ENCODE data around the gene NECTIN3.

Gene NECTIN3

GRCh38 chr3:111084911-111085310 is 13.3 kb downstream of the NECTIN3 start:
- no peak for DNase-seq

DNA sequence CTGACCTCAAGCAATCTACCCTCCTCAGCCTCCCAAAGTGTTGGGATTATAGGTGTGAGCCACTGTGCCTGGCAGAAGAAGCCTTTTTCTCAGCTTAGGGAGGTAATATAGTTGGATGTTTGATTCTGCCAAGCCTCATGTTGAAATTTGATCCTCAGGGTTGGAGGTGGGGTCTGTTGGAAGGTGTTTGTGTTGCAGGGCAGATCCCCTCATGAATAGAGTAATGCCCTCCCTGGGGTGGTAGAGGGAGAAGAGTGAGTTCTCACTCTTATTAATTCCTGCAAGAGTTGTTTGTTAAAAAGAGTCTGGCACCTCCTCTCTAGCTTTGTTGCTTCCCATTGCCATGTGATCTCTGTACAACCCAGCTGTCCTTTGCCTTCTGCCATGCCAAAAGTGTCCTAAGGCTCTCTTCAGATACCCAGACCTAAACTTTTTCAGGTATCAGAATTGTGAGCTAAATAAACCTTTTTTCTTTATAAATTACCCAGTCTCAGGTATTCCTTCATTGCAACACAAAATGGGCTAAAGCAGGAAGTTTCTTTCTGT is 16.4 kb downstream of the NECTIN3 start:
- no peak for DNase-seq

DNA sequence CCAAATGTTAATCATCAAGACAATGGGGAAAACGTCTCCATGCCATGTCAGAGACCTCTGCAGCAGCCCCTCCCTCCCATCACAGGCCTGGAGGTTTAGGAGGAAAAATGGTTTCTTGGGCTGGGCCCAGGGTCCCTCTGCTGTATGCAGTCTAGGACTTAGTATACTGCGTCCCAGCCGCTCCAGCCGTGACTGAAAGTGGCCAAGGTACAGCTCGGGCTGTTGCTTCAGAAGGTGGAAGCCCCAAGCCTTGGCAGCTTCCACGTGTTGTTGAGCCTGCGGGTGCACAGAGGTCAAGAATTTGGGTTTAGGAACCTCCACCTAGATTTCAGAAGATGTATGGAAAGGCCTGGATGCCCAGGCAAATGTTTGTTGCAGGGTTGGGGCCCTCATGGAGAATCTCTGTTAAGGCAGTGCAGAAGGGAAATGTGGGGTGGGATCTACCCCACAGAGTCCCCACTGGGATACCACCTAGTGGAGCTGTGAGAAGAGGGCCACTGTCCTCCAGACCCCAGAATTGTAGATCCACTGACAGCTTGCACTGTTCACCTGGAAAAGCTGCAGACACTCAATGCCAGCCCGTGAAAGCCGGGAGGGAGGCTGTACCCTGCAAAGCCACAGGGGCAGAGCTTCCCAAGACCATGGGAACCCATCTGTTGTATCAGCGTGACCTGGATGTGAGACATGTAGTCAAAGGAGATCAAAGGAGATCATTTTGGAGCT is 25.0 kb downstream of the NECTIN3 start:
- DNase-seq = no peak

DNA sequence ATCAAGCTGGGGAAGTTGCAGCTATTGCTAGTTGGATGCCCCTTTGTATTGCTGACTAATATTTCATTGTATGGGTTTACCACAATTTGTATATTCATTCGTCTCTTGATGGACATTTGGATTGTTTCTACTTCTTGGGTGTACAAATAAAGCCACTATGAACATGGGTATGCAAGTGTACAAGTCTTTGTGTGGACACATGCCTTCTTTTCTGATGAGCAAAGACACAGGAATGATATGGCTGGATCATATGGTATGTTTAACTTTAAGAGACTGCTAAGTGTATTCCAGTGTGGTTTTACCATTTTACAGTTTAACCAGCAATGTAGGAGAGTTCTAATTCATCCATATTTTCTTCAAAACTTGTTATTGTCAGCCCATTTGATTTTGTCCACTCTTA is 32.2 kb downstream of the NECTIN3 start:
- no peak for DNase-seq

DNA sequence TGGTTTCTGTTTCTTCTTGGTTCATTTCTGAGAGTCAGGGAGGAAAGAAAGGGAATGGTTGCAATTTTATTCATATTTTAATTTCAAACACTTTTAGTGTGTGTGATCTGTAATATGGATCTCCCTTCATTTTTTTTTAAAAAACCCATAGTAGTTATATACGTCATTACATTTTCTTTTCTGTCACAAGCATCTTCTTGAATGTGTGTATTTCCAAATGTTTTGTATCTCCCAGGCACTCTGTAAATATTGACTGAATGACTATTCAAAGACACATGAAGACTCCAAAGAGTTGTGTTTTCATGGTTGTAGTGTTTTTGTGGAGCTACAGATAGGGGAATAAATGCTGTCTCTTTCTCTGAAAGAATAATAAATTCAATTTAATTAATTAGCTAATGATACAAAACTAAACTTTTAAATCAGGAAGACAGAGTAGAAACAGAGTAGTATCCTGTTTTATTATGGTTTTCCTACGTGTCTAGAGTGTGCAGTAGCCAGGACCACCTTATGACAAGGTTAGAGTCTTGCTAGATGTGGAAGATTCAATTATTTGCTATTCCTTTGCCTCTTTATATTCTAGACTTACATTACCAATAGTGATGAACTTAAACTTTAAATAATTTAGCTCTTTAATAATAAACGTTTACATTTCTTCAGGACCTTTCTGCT is 35.5 kb downstream of the NECTIN3 start:
- no peak for DNase-seq

- no peak for DNase-seq
Observed at GRCh38 chr3:111107662-111108035, 36.0 kb downstream of the NECTIN3 start.

GRCh38 chr3:111112913-111113312 is 41.3 kb downstream of the NECTIN3 start:
- no peak for DNase-seq

- no peak for DNase-seq
Observed at GRCh38 chr3:111128884-111129283, 57.3 kb downstream of the NECTIN3 start.

GRCh38 chr3:111130827-111131226 is 59.2 kb downstream of the NECTIN3 start:
- no peak for DNase-seq

- no peak for DNase-seq
Observed at GRCh38 chr3:111134302-111134701, 62.7 kb downstream of the NECTIN3 start.

GRCh38 chr3:111151438-111151837 is 79.8 kb downstream of the NECTIN3 start:
- no peak for DNase-seq

GRCh38 chr3:111152496-111152895 is 80.9 kb downstream of the NECTIN3 start:
- DNase-seq = no peak

DNA sequence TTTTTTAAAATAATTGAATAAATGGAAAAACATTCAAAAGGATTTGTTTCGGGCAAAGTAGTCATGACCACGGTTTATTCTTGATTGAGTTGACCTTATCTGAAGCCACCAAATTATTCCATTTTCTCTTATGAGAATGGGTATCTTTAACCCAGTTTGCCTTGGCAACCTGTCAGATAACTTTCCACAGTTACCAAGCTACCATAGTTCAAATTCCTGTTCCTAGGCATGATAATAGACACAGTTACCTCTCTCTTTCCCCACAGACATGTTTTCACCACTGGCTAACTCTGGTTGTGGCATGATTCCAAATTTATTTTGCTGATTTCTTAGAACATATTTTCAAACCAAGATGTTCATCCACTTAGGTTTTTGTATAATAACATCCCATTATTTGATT is 84.9 kb downstream of the NECTIN3 start:
- DNase-seq = no peak

- no peak for DNase-seq
Observed at GRCh38 chr3:111159391-111159790, 87.8 kb downstream of the NECTIN3 start.

DNA sequence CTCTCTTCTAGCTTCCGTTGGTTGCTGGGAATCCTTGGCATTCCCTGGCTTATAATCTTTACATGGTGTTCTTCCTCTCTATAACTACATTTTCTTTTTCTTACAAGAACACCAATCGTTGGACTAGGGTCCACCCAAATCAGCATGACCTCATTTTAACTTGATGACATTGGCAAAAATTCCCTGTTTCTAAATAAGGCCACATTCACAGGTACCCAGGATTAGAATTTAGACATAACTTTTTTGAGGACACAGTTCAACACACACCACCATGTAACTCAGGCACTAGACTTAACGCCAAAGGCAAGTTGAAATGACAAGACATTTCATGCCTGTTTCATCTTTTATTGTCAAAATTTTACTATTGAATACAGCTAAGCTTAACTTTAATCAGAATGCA is 93.0 kb downstream of the NECTIN3 start:
- DNase-seq = no peak

- no peak for DNase-seq
Observed at GRCh38 chr3:111165411-111165810, 93.8 kb downstream of the NECTIN3 start.

DNA sequence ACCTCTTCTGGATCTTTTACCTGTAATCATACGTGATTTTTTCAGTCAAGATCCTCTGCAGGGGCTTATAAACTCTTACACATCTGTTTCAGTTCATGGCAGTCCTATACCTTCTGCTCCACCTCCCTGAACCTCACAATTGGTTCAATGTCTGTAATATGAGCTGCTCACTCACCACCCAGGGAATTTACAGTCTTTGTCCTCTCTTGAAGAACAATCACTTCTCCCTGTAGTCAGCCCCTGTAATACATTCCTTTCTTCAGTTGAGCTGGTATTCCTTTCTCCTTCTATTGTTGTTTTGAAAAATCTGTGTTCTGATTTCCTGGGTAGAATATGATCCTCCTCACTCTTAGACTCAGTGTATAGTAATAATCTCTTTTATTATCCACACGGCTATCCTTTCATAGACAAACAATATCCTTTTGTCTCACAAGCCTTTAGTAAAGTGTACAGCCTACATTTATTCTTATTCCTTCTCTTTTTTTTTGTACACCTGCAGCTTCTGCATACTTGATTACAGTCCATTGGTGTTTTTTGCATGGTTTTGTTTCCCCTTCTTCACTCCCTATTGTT is 101.8 kb downstream of the NECTIN3 start:
- no peak for DNase-seq

DNA sequence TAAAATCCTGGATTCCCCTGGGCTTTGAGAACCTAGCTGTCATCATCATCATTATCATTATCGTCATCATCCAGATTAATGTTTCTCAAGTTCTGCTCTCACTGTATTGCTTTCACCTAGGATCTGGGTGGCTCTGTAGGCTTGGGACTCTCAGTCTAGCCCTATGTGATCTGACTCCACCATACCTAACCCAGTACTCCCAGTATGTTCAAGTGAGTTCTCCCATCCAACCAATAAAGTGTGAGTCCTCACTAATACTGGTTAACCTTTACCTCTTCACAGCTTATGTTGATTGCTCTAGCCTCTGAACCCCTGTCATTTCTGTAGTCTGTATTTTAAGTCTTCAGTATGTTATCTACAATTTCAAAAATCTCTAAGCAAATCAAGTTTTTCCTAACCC is 102.3 kb downstream of the NECTIN3 start:
- DNase-seq = no peak

GRCh38 chr3:111190518-111190917 is 118.9 kb downstream of the NECTIN3 start:
- DNase-seq = no peak

DNA sequence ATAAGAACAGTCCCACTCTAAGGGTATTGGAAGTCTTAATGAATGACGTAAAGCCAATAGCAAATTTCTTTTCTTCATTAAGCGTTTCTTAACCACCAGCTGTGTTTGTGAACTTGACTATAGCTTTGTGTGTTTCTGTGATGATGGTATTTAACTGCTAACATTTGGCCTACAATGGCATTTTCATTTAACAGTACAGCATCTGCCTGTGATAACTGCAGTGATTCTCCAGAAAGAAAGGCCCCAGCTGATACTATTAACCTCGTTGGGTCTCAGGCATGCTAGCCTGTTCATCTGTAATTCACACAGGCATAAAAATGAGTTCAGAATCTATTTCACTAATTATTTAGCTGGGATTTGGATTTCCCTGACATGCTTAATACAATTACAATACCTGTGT is 121.9 kb downstream of the NECTIN3 start:
- no peak for DNase-seq

DNA sequence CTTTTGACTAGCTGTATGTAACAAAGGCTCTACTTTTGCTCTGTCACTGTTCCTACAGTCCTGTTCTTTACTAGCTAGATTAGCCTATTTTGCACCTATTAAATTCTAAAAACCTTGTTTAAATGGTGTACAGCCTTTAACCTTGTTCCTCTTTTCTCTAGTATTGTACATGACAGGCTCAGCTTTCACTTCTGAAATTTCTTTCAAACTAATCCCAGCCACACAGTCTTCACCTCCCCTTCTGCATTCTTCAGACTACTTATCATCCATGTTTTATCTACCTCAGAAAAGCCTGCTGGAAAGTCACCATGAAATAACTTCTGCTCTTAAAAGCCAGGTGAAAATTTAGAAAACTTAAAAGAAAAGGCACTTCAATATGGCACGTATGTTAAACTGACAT is 122.4 kb downstream of the NECTIN3 start:
- DNase-seq = no peak

DNA sequence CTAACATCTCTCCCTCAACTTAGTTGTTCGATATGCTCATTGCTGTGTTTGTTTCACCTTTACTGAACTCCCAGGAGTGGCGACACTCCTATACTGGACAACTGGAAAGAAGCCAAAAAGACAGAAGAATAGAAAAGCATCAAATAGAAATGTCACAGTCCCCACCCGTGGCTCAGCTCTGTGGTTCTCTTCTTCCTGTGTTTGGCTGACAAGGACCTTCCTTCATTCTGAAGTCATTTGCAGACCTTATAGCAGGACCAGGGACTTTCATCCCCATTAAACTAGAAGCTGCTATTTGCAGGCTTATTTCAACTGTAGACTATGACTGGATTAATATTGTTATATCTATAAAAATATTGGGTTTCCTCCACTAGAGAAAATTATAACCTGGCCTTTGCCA is 125.9 kb downstream of the NECTIN3 start:
- no peak for DNase-seq

DNA sequence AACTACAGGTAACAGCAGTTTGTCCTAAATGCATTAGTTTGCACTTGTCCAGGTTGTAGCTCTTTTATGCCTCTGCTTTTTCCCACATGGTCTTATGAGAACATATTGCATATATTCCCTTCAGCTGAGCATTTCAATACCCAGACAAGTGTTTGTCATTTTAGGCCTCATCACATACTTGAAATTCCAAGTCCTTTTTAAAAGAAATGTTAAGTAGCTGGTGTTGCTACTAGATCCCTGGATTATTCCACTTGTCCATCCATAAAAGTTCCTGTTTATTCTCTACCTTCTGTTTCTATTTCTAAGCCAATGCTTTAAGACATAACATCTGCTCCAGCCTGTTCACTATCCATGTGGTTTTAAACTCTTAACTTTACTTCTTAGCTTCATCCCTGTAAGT is 128.4 kb downstream of the NECTIN3 start:
- no peak for DNase-seq

DNA sequence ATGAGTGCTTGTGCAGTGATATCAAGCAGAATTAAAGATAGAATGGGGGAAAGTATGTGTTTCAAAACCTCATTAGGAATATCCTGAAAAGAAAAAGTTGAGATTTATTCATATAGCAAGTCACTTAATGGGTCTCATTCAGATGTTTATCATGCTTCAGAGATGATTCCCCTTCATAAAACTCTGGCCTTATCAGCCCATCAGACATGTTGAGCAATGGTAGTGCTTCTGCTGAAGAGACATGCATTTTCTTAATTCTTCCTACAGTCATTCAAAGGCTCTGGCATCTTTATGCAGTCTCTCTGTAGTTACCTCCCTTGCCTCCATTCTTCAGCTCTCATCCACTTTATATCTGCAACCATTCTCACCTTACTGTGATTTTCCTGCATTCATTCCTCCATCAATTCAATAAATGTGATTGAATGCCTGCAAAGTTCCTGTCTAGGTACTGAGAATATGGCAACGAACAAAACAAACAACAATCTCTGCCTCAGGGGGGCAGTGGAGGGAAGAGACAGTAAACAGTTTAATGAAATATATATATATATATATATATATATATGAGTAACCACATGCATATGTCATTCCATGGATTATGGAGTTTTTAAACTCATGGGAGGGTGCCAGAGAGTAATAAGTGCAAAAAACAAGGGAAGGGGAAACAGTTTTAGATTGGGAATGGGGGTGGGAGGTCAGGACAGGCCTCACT is 138.5 kb downstream of the NECTIN3 start:
- no peak for DNase-seq
